Right atrium auricular region (tissue), 2 donors: ENCODE data around the gene TENM3. TPM values are rescaled to one million over a fixed set of nuclear protein-coding genes. Genes with fewer than 3 reads are reported as not detected.

Experiments
- DNase-seq: peaks from one replicate; pipeline ENCODE4 v3.0.0-alpha.2; 2019; ENCODE audit warnings: low spot score
- H3K27ac ChIP-seq, 2 donors: fragments of 200-600 bp; sonication (generic); 1 replicate in 1 of 2; 2 replicates in 1 of 2; pipeline ENCODE4 v1.5.1; 2016 to 2019
- H3K27me3 ChIP-seq, 2 donors: fragments of 200-600 bp; sonication (generic); one replicate each; pipeline versions ENCODE4 v1.5.1 to v1.6.0; 2017 to 2019
- H3K36me3 ChIP-seq: fragments of 200-600 bp; sonication (generic); one replicate; pipeline ENCODE4 v1.5.1; 2016
- H3K4me1 ChIP-seq, 2 donors: fragments of 200-600 bp; sonication (generic); one replicate each; pipeline versions ENCODE4 v1.5.1 to v1.6.0; 2017 to 2019
- H3K4me3 ChIP-seq, 2 donors: fragments of 200-600 bp; sonication (generic); 1 replicate in 1 of 2; 2 replicates in 1 of 2; pipeline ENCODE4 v1.5.1; 2017 to 2019; ENCODE audit warnings: mild to moderate bottlenecking in 1 of 2, moderate library complexity in 1 of 2
- H3K9me3 ChIP-seq, 2 donors: fragments of 200-600 bp; sonication (generic); one replicate each; pipeline ENCODE4 v1.5.1; 2019
- CTCF ChIP-seq, 2 donors: fragments of 200-600 bp; sonication (generic); IDR thresholded peaks; one replicate each; pipeline ENCODE4 v1.5.1; 2019; ENCODE audit warnings: antibody characterized with exemption in 2 of 2
- total RNA-seq, 2 donors: library from RNA; depleted of rRNA; stranded (reverse); fragments of >200 nt; gene quantifications; one replicate each; pipeline ENCODE4 v1.1.0, GENCODE V29; 2016

Gene TENM3
- total RNA-seq, 2 donors from 2014 or later = 10.7 to 15.9 TPM

- H3K27ac ChIP-seq = no peak overlapping the region
- peaks cover 0 to 8% of the 10 kb centered on the region in 2 donors for H3K4me1 ChIP-seq
- H3K4me3 ChIP-seq = no peak overlapping the region
- H3K9me3 ChIP-seq = no peaks in the 10 kb centered on the region
- no peaks in the 10 kb centered on the region for H3K36me3 ChIP-seq
- TF ChIP-seq CTCF (IDR thresholded peaks at IDR 0.05) = no peak
- no peaks in the 10 kb centered on the region for H3K27me3 ChIP-seq
- no peak for DNase-seq
Observed at GRCh38 chr4:182454440-182455013, 211.3 kb downstream of the TENM3 start.

- TF ChIP-seq CTCF (IDR thresholded peaks at IDR 0.05) = no peak
Observed at GRCh38 chr4:182465114-182465513, 221.9 kb downstream of the TENM3 start.

GRCh38 chr4:182465979-182466378 is 222.8 kb downstream of the TENM3 start:
- no peak overlapping the region for H3K27ac ChIP-seq
- H3K4me1 ChIP-seq = no peaks in the 10 kb centered on the region
- H3K4me3 ChIP-seq = no peak overlapping the region
- H3K9me3 ChIP-seq = no peaks in the 10 kb centered on the region
- H3K27me3 ChIP-seq = no peaks in the 10 kb centered on the region
- no peak for TF ChIP-seq CTCF (IDR thresholded peaks at IDR 0.05)
- no peaks in the 10 kb centered on the region for H3K36me3 ChIP-seq
- DNase-seq = no peak

More at GRCh38 chr4:182465114-182465513, 221.9 kb downstream of the TENM3 start:
- Histone ChIP-seq H3K4me1 (no peaks in the 10 kb centered on the region), H3K27ac (no peak overlapping the region), H3K36me3 (no peaks in the 10 kb centered on the region), H3K4me3 (no peak overlapping the region), H3K27me3 (no peaks in the 10 kb centered on the region), H3K9me3 (no peaks in the 10 kb centered on the region)
- DNase-seq = no peak

- no peak overlapping the region for H3K4me3 ChIP-seq
- peaks cover 0 to 9% of the 10 kb centered on the region in 2 donors for H3K9me3 ChIP-seq
- H3K27me3 ChIP-seq = no peaks in the 10 kb centered on the region
- no peaks in the 10 kb centered on the region for H3K4me1 ChIP-seq
- DNase-seq = no peak
- no peak for TF ChIP-seq CTCF (IDR thresholded peaks at IDR 0.05)
- no peak overlapping the region for H3K27ac ChIP-seq
- no peaks in the 10 kb centered on the region for H3K36me3 ChIP-seq
Observed at GRCh38 chr4:182470215-182470614, 227.0 kb downstream of the TENM3 start.

GRCh38 chr4:182475539-182475938 is 232.3 kb downstream of the TENM3 start:
- Histone ChIP-seq H3K27ac (no peak overlapping the region), H3K4me1 (no peaks in the 10 kb centered on the region), H3K4me3 (no peak overlapping the region), H3K36me3 (no peaks in the 10 kb centered on the region), H3K27me3 (no peaks in the 10 kb centered on the region), H3K9me3 (peaks cover 0 to 9% of the 10 kb centered on the region in 2 donors)
- TF ChIP-seq CTCF (IDR thresholded peaks at IDR 0.05) = no peak
- no peak for DNase-seq

- no peaks in the 10 kb centered on the region for H3K36me3 ChIP-seq
- H3K4me3 ChIP-seq = no peak overlapping the region
- DNase-seq = no peak
- TF ChIP-seq CTCF (IDR thresholded peaks at IDR 0.05) = peak; percentile 56 to 72
- H3K27ac ChIP-seq = no peak overlapping the region
- no peaks in the 10 kb centered on the region for H3K4me1 ChIP-seq
- H3K27me3 ChIP-seq = no peaks in the 10 kb centered on the region
- no peaks in the 10 kb centered on the region for H3K9me3 ChIP-seq
Observed at GRCh38 chr4:182478475-182478874, 235.3 kb downstream of the TENM3 start.
